Stomach (tissue), 4 donors: ENCODE measurements around the gene TRAPPC2L.

Source experiments
- CTCF ChIP-seq, 7 experiments: fragments of 450-650 bp in 4 of 7; fragments of 200-600 bp in 3 of 7; sonication (generic) in 3 of 7; IDR thresholded peaks; one replicate each; pipeline ENCODE4 v1.5.1; 2016 to 2019; ENCODE audit warnings: antibody characterized with exemption in 7 of 7, control low read depth in 2 of 7, mild to moderate bottlenecking in 1 of 7
- POLR2AphosphoS5 ChIP-seq, 3 donors: sonication (generic); formaldehyde crosslinking; IDR thresholded peaks; one replicate each; pipeline ENCODE4 v1.6.1; 2016; ENCODE audit warnings: antibody characterized with exemption in 3 of 3

- TF ChIP-seq CTCF (IDR thresholded peaks at IDR 0.05) (no peak), POLR2AphosphoS5 (IDR thresholded peaks at IDR 0.05) (no peak)
Observed at GRCh38 chr16:88862968-88863367, 6.0 kb downstream of the TRAPPC2L start.
